ENCODE measurements around the gene KRT36. TPM values are rescaled to one million over a fixed set of nuclear protein-coding genes. Genes with fewer than 3 reads are reported as not detected.
A peak's percentile ranks its signal among the peaks of the same experiment; 100 is the strongest.

The KRT36 gene
- total RNA-seq, 1 experiment from 2014 or later, result not detected

GRCh38 chr17:41522301-41523224 lies 32.9 kb upstream of the KRT36 start:
- H3K9me3 ChIP-seq, result no peaks in the 10 kb centered on the region
- H3K4me1 Mint-ChIP-seq (ENCODE audit: low read depth, unreplicated experiment), result peaks cover 55% of the 10 kb centered on the region
- H3K9me3 Mint-ChIP-seq (ENCODE audit: unreplicated experiment), result no peaks in the 10 kb centered on the region
- BruUV-seq (replicated peaks), result TSS peak; percentile 96
- no peaks in the 10 kb centered on the region for H3K27me3 ChIP-seq (replicated peaks; ENCODE audit: control insufficient read depth, insufficient read depth, low read length)
- no peaks in the 10 kb centered on the region for H3K27me3 Mint-ChIP-seq (ENCODE audit: insufficient read depth, unreplicated experiment)
- no peak for TF ChIP-seq CTCF (IDR thresholded peaks at IDR 0.05; ENCODE audit: insufficient read depth in 1 of 2, low read depth in 1 of 2, low read length in 1 of 2, severe bottlenecking in 1 of 2, unreplicated experiment in 1 of 2)
- no peak overlapping the region for H3K4me3 ChIP-seq (ENCODE audit: low read depth, low read length)
- peaks cover 66% of the 10 kb centered on the region for H3K4me1 ChIP-seq
- peak; percentile 65 to 87 for DNase-seq
- ChIA-PET POLR2A (interaction anchor here (0.6 to 2.0 kb wide), 11 partner anchors 8 to 704 kb away, joined by 3 to 18 read pairs (median 5); no protein-coding TSS in a partner anchor), CTCF (interaction anchor here (0.6 to 2.9 kb wide), 15 partner anchors 10 to 621 kb away, joined by 3 to 27 read pairs (median 4); no protein-coding TSS in a partner anchor)
- H3K4me3 Mint-ChIP-seq (ENCODE audit: unreplicated experiment), result peak overlapping the region; percentile 68
- intact Hi-C loops (cut with micrococcal nuclease; ENCODE audit: unreplicated experiment), result loop anchor here (1.0 to 10.0 kb wide), 4 partner anchors 16 to 615 kb away; no protein-coding TSS in a partner anchor
- H3K27ac Mint-ChIP-seq (ENCODE audit: unreplicated experiment), result peak overlapping the region; percentile 97
- H3K36me3 Mint-ChIP-seq (ENCODE audit: insufficient read depth, unreplicated experiment), result peaks cover 87% of the 10 kb centered on the region
- H3K36me3 ChIP-seq (ENCODE audit: control insufficient read depth, insufficient read depth, low read length), result peaks cover 15% of the 10 kb centered on the region

GRCh38 chr17:41521574-41522261 lies 32.0 kb upstream of the KRT36 start:
- BruUV-seq (replicated peaks), result no TSS peak
- no peak for TF ChIP-seq CTCF (IDR thresholded peaks at IDR 0.05; ENCODE audit: insufficient read depth in 1 of 2, low read depth in 1 of 2, low read length in 1 of 2, severe bottlenecking in 1 of 2, unreplicated experiment in 1 of 2)
- Histone ChIP-seq H3K4me1 (peaks cover 66% of the 10 kb centered on the region), H3K9me3 (no peaks in the 10 kb centered on the region), H3K4me3 (ENCODE audit: low read depth, low read length) (no peak overlapping the region), H3K27me3 (replicated peaks; ENCODE audit: control insufficient read depth, insufficient read depth, low read length) (no peaks in the 10 kb centered on the region), H3K36me3 (ENCODE audit: control insufficient read depth, insufficient read depth, low read length) (peaks cover 10% of the 10 kb centered on the region)
- DNase-seq, result peak; percentile 97 to 99
- Mint-ChIP-seq H3K36me3 (ENCODE audit: insufficient read depth, unreplicated experiment) (peaks cover 79% of the 10 kb centered on the region), H3K4me3 (ENCODE audit: unreplicated experiment) (peak overlapping the region; percentile 68), H3K27ac (ENCODE audit: unreplicated experiment) (peak overlapping the region; percentile 97), H3K27me3 (ENCODE audit: insufficient read depth, unreplicated experiment) (no peaks in the 10 kb centered on the region), H3K4me1 (ENCODE audit: low read depth, unreplicated experiment) (peaks cover 51% of the 10 kb centered on the region), H3K9me3 (ENCODE audit: unreplicated experiment) (no peaks in the 10 kb centered on the region)
- POLR2A ChIA-PET, result interaction anchor here (0.6 to 2.0 kb wide), 11 partner anchors 8 to 703 kb away, joined by 3 to 18 read pairs (median 5); no protein-coding TSS in a partner anchor
- intact Hi-C loops (cut with micrococcal nuclease; ENCODE audit: unreplicated experiment), result loop anchor here (1.0 to 10.0 kb wide), 5 partner anchors 15 to 664 kb away; no protein-coding TSS in a partner anchor
- CTCF ChIA-PET, result interaction anchor here (0.6 to 2.9 kb wide), 17 partner anchors 11 to 620 kb away, joined by 3 to 27 read pairs (median 4); no protein-coding TSS in a partner anchor

All from Caco-2 (cell line).